Body of pancreas (tissue), 4 donors: Measurements from ENCODE around the gene ASGR1. TPM values are rescaled to one million over a fixed set of nuclear protein-coding genes. Genes with fewer than 3 reads are reported as not detected.
"Not testable (repeated sequence)": the region's sequence is repeated elsewhere in the genome, so short reads cannot be mapped to it uniquely, and the experiment has no call there.

Source experiments
- ATAC-seq: fragments of 150-250 bp; one replicate; pipeline ENCODE4 v1.9.1; 2016
- DNase-seq, 4 donors: peaks; one replicate each; pipeline ENCODE4 v3.0.0-alpha.2; 2019
- H3K27ac ChIP-seq, 4 donors: fragments of 200-600 bp; sonication (generic); 1 replicate in 3 of 4; 2 replicates in 1 of 4; pipeline versions ENCODE4 v1.5.1 to v1.6.1; 2016 to 2019; ENCODE audit warnings: mild to moderate bottlenecking in 1 of 4, mixed read lengths in 1 of 4, moderate library complexity in 1 of 4
- H3K27me3 ChIP-seq, 2 donors: fragments of 200-600 bp; sonication (generic); one replicate each; pipeline ENCODE4 v1.6.0; 2016; ENCODE audit warnings: mild to moderate bottlenecking in 1 of 2
- H3K36me3 ChIP-seq, 2 donors: fragments of 200-600 bp; sonication (generic); replicated peaks in 1 of 2; 2 replicates each; pipeline ENCODE4 v1.5.1; 2016; ENCODE audit warnings: low read depth in 2 of 2; ENCODE audit not compliant: insufficient read depth in 1 of 2
- H3K4me1 ChIP-seq: fragments of 200-600 bp; sonication (generic); one replicate; pipeline ENCODE4 v1.6.0; 2016
- H3K4me3 ChIP-seq, 2 donors: fragments of 200-600 bp; sonication (generic); 1 replicate in 1 of 2; 2 replicates in 1 of 2; pipeline ENCODE4 v1.5.1; 2016 to 2019
- H3K9me3 ChIP-seq, 3 donors: fragments of 200-600 bp; sonication (generic); 1 replicate in 2 of 3; 2 replicates in 1 of 3; pipeline ENCODE4 v1.5.1; 2016
- POLR2A ChIP-seq, 3 donors: fragments of 450-650 bp; IDR thresholded peaks; one replicate each; pipeline ENCODE4 v1.6.1; 2016; ENCODE audit warnings: antibody characterized with exemption in 3 of 3, mild to moderate bottlenecking in 2 of 3
- WGBS, 2 donors: methylation state at CpG; one replicate each; pipeline ENCODE4 v1.1.5; 2017; 5-methylcytosine and 5-hydroxymethylcytosine counted together
- intact Hi-C: fragments of 100-400 bp; cut with DNase I; formaldehyde crosslinking; loops from one replicate; pipeline ENCODE4 v1.15.1; 2023
- total RNA-seq, 2 donors: library from RNA; depleted of rRNA; stranded (reverse); fragments of >200 nt; gene quantifications; one replicate each; pipeline ENCODE4 v1.1.0, GENCODE V29; 2016
- TF ChIP-seq, protein P1 (sequence below), 7 experiments: fragments of 450-650 bp in 4 of 7; fragments of 200-600 bp in 3 of 7; sonication (generic) in 3 of 7; IDR thresholded peaks; one replicate each; pipeline ENCODE4 v1.5.1; 2016 to 2019; ENCODE audit warnings: antibody characterized with exemption in 7 of 7

Gene ASGR1
- total RNA-seq, 2 donors from 2014 or later = 4.6 TPM; not detected in 1

DNA sequence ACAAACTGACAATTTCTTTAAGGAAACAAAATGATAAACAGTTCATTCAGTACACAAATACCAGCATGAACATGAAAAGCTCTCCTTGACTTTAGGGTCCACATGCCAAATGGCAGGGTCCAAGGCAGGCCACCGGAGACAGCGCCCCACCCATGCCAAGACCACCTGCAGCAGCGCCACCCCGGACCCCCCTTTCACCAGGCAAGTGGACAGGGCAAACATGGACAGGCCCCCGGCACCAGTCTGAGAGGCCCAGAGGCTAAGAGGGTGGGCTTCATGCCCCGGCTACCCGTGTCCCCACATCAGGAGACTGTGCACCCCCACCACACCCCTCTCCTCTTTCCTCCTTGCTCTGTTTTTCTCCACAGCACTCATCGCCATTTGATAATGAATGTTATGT lies 49.9 kb downstream of the ASGR1 start:
- DNase-seq = no peak
- ATAC-seq = no peak
- 65 to 72% methylated on average over 8 of the region's 8 CpGs for WGBS, 2 donors
- TF ChIP-seq, protein P1, sequence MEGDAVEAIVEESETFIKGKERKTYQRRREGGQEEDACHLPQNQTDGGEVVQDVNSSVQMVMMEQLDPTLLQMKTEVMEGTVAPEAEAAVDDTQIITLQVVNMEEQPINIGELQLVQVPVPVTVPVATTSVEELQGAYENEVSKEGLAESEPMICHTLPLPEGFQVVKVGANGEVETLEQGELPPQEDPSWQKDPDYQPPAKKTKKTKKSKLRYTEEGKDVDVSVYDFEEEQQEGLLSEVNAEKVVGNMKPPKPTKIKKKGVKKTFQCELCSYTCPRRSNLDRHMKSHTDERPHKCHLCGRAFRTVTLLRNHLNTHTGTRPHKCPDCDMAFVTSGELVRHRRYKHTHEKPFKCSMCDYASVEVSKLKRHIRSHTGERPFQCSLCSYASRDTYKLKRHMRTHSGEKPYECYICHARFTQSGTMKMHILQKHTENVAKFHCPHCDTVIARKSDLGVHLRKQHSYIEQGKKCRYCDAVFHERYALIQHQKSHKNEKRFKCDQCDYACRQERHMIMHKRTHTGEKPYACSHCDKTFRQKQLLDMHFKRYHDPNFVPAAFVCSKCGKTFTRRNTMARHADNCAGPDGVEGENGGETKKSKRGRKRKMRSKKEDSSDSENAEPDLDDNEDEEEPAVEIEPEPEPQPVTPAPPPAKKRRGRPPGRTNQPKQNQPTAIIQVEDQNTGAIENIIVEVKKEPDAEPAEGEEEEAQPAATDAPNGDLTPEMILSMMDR (IDR thresholded peaks at IDR 0.05) = no peak
- no peak for TF ChIP-seq POLR2A (IDR thresholded peaks at IDR 0.05)
- Histone ChIP-seq H3K9me3 (no peaks in the 10 kb centered on the region), H3K36me3 (no peaks in the 10 kb centered on the region), H3K27ac (no peak overlapping the region), H3K4me1 (no peaks in the 10 kb centered on the region), H3K27me3 (no peaks in the 10 kb centered on the region), H3K4me3 (no peak overlapping the region)
- intact Hi-C loops = no loop called here

GRCh38 chr17:7128160-7128559 lies 51.0 kb downstream of the ASGR1 start:
- no peak overlapping the region for H3K27ac ChIP-seq
- no peaks in the 10 kb centered on the region for H3K27me3 ChIP-seq
- intact Hi-C loops = no loop called here
- H3K4me3 ChIP-seq = no peak overlapping the region
- ATAC-seq (no peak), DNase-seq (no peak)
- no peaks in the 10 kb centered on the region for H3K9me3 ChIP-seq
- 48 to 63% methylated on average over 5 of the region's 5 CpGs for WGBS, 2 donors
- no peak for TF ChIP-seq POLR2A (IDR thresholded peaks at IDR 0.05)
- TF ChIP-seq, protein P1 (IDR thresholded peaks at IDR 0.05) = no peak
- H3K36me3 ChIP-seq = no peaks in the 10 kb centered on the region
- H3K4me1 ChIP-seq = no peaks in the 10 kb centered on the region

DNA sequence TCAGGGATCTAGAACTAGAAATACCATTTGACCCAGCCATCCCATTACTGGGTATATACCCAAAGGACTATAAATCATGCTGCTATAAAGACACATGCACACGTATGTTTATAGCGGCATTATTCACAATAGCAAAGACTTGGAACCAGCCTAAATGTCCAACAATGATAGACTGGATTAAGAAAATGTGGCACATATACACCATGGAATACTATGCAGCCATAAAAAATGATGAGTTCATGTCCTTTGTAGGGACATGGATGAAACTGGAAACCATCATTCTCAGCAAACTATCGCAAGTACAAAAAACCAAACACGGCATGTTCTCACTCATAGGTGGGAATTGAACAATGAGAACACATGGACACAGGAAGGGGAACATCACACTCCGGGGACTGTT lies 51.7 kb downstream of the ASGR1 start:
- H3K4me3 ChIP-seq, H3K36me3 ChIP-seq, H3K9me3 ChIP-seq, ATAC-seq, H3K4me1 ChIP-seq, H3K27me3 ChIP-seq, H3K27ac ChIP-seq, DNase-seq, intact Hi-C loops: not testable (repeated sequence)
- 88 to 100% methylated on average over 2 to 5 of the region's 5 CpGs for WGBS, 2 donors

DNA sequence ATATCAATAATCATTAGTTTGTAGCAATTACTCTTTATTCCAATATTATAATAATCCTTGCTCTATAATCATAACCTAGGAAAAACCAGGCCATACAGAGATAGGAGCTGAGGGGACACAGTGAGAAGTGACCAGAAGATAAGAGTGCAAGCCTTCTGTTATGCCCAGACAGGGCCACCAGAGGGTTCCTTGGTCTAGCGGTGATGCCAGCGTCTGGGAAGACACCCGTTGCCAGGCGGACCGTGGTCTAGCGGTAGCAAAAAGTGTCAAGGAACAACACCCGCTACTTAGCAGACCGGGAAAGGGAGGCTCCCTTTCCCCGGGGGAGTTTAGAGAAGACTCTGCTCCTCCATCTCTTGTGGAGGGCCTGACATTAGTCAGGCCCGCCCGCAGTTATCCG lies 52.8 kb downstream of the ASGR1 start:
- H3K27ac ChIP-seq, H3K4me3 ChIP-seq, H3K4me1 ChIP-seq, H3K36me3 ChIP-seq, H3K27me3 ChIP-seq, H3K9me3 ChIP-seq, ATAC-seq, DNase-seq, intact Hi-C loops: not testable (repeated sequence)
- 80 to 84% methylated on average over 9 to 12 of the region's 12 CpGs for WGBS, 2 donors

DNA sequence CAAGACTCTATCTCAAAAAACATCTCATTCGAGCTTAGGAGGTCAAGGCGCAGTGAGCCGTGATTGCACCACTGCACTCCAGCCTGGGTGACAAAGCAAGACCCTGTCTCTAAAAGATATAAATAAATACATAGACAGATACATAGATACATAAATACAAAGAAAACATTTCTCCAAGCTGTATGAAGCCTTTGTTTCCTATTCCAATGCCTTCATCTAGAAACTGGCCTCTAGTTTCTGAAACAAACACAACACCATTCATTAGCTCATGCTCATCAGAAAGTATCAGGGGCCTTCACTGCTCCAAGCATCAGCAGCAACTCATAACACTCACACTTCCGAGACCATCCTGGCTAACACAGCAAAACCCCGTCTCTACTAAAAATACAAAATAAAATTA lies 54.2 kb downstream of the ASGR1 start:
- 78 to 84% methylated on average over 5 of the region's 5 CpGs for WGBS, 2 donors
- Histone ChIP-seq H3K9me3 (no peaks in the 10 kb centered on the region), H3K27me3 (peaks cover 0 to 4% of the 10 kb centered on the region in 2 donors), H3K4me1 (no peaks in the 10 kb centered on the region), H3K4me3 (no peak overlapping the region), H3K27ac (no peak overlapping the region), H3K36me3 (no peaks in the 10 kb centered on the region)
- ATAC-seq = no peak
- intact Hi-C loops = no loop called here
- no peak for TF ChIP-seq POLR2A (IDR thresholded peaks at IDR 0.05)
- TF ChIP-seq, protein P1 (IDR thresholded peaks at IDR 0.05) = no peak
- DNase-seq = no peak

DNA sequence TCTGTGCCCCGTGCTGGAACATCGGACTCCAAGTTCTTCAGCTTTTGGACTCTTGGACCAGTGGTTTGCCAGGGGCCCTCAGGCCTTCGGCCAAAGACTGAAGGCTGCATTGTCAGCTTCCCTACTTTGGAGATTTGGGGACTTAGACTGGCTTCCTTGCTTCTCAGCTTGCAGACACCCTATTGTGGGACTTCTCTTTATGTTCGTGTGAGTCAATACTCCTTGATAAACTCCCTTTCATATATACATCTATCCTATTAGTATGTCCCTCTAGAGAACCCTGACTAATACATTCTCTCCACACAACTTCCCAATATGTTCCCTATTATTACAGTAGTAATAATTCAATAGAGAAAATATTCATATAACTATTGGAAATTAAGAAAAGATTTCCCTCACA lies 55.3 kb downstream of the ASGR1 start:
- no peak overlapping the region for H3K4me3 ChIP-seq
- peaks cover 0 to 4% of the 10 kb centered on the region in 2 donors for H3K27me3 ChIP-seq
- no peak overlapping the region for H3K27ac ChIP-seq
- no peak for DNase-seq
- no peaks in the 10 kb centered on the region for H3K36me3 ChIP-seq
- intact Hi-C loops = no loop called here
- no peaks in the 10 kb centered on the region for H3K9me3 ChIP-seq
- no peak for TF ChIP-seq POLR2A (IDR thresholded peaks at IDR 0.05)
- TF ChIP-seq, protein P1 (IDR thresholded peaks at IDR 0.05) = no peak
- WGBS, 2 donors = 75 to 84% methylated on average over 3 to 4 of the region's 4 CpGs
- ATAC-seq = no peak
- H3K4me1 ChIP-seq = no peaks in the 10 kb centered on the region
